NCI-H748 treated with DMSO at 0.1 percent for 48 hours (cell line): ENCODE data around the gene SYNPO.

Experiments used
- DNase-seq: peaks from one replicate; lab custom pipeline; 2025; lab: John Stamatoyannopoulos, UW

Gene SYNPO

GRCh38 chr5:150640311-150641005, at the start of gene SYNPO:
Gene SYNPO (plus strand): TSS chr5:150640660. CDS start chr5:150648276, 7,616 bp downstream.
- no peak for DNase-seq

GRCh38 chr5:150590979-150591695, 49.3 kb upstream of the SYNPO start:
- no peak for DNase-seq

- no peak for DNase-seq
Measured at GRCh38 chr5:150593593-150593992, 46.9 kb upstream of the SYNPO start.

GRCh38 chr5:150593996-150594395, 46.5 kb upstream of the SYNPO start:
- no peak for DNase-seq

- DNase-seq, result no peak
Measured at GRCh38 chr5:150595466-150596031, 44.9 kb upstream of the SYNPO start.

GRCh38 chr5:150596313-150596712, 44.1 kb upstream of the SYNPO start:
- DNase-seq, result no peak

GRCh38 chr5:150596826-150597225, 43.6 kb upstream of the SYNPO start:
- DNase-seq, result no peak

- DNase-seq, result no peak
Measured at GRCh38 chr5:150598006-150598405, 42.5 kb upstream of the SYNPO start.

GRCh38 chr5:150598821-150599273, 41.6 kb upstream of the SYNPO start:
- no peak for DNase-seq

GRCh38 chr5:150599281-150599680, 41.2 kb upstream of the SYNPO start:
- DNase-seq, result no peak

GRCh38 chr5:150599917-150600511, 40.4 kb upstream of the SYNPO start:
- peak; percentile 12 for DNase-seq

- no peak for DNase-seq
Measured at GRCh38 chr5:150600616-150601490, 39.6 kb upstream of the SYNPO start.

GRCh38 chr5:150601491-150602345, 38.7 kb upstream of the SYNPO start:
- DNase-seq, result no peak

- no peak for DNase-seq
Measured at GRCh38 chr5:150603052-150603451, 37.4 kb upstream of the SYNPO start.

- no peak for DNase-seq
Measured at GRCh38 chr5:150603491-150603890, 37.0 kb upstream of the SYNPO start.

- DNase-seq, result no peak
Measured at GRCh38 chr5:150604010-150604409, 36.5 kb upstream of the SYNPO start.

- no peak for DNase-seq
Measured at GRCh38 chr5:150604894-150605440, 35.5 kb upstream of the SYNPO start.

- DNase-seq, result no peak
Measured at GRCh38 chr5:150605546-150605945, 34.9 kb upstream of the SYNPO start.

- no peak for DNase-seq
Measured at GRCh38 chr5:150606476-150606875, 34.0 kb upstream of the SYNPO start.

- DNase-seq, result no peak
Measured at GRCh38 chr5:150607105-150607504, 33.4 kb upstream of the SYNPO start.
